Brain microvascular endothelial cell (primary cell): Measurements from ENCODE around the gene UNC119.

Experiments used
- DNase-seq: peaks from one replicate; pipeline ENCODE4 v3.0.0-alpha.2; 2020
- H3K27ac ChIP-seq: fragments of 250-450 bp; sonication (Bioruptor Pico); 2 replicates; pipeline ENCODE4 v1.5.1; 2020; ENCODE audit warnings: mild to moderate bottlenecking, moderate library complexity
- H3K27me3 ChIP-seq: fragments of 250-450 bp; sonication (Bioruptor Pico); replicated peaks from 2 replicates; pipeline ENCODE4 v1.5.1; 2020; ENCODE audit warnings: mild to moderate bottlenecking
- H3K36me3 ChIP-seq: fragments of 250-450 bp; sonication (Bioruptor Pico); replicated peaks from 2 replicates; pipeline ENCODE4 v1.5.1; 2020; ENCODE audit warnings: mild to moderate bottlenecking
- H3K4me3 ChIP-seq: 2 replicates; pipeline ENCODE4 v1.5.1; 2011; ENCODE audit warnings: low read depth, mild to moderate bottlenecking, control low read depth, low read length, moderate library complexity
- CTCF ChIP-seq: IDR thresholded peaks from 2 replicates; pipeline ENCODE4 v1.5.1; 2011; ENCODE audit warnings: low read depth, mild to moderate bottlenecking, moderate library complexity, low read length, control low read depth, inconsistent platforms; ENCODE audit errors: missing control alignments
- in situ Hi-C: cut with HindIII; loops from 2 replicates; pipeline ENCODE4 v1.10.0; 2017; ENCODE audit warnings: low sequenced_read_pairs, low pct_ligation_motif_present

Gene UNC119

GRCh38 chr17:28505986-28506665 lies 46.3 kb downstream of the UNC119 start, which contains the start of gene FOXN1:
FOXN1 (plus strand) TSS chr17:28506348; CDS start chr17:28523970, 17,622 bp downstream.
- no peak for TF ChIP-seq CTCF
- no peaks in the 10 kb centered on the region for H3K36me3 ChIP-seq
- DNase-seq: no peak
- no peak within 1 kb of the TSS for H3K27ac ChIP-seq
- H3K4me3 ChIP-seq: no peak within 1 kb of the TSS
- peaks cover 30% of the 10 kb centered on the region for H3K27me3 ChIP-seq
- in situ Hi-C loops: no loop called here

GRCh38 chr17:28503420-28503819 lies 49.0 kb downstream of the UNC119 start:
- Histone ChIP-seq H3K27me3 (peaks cover 24% of the 10 kb centered on the region), H3K27ac (no peak overlapping the region), H3K4me3 (no peak overlapping the region), H3K36me3 (no peaks in the 10 kb centered on the region)
- in situ Hi-C loops: no loop called here
- TF ChIP-seq CTCF: no peak
- DNase-seq: no peak

GRCh38 chr17:28501421-28502284 lies 50.8 kb downstream of the UNC119 start:
- in situ Hi-C loops: no loop called here
- TF ChIP-seq CTCF: no peak
- peaks cover 10% of the 10 kb centered on the region for H3K27me3 ChIP-seq
- no peak overlapping the region for H3K4me3 ChIP-seq
- H3K27ac ChIP-seq: no peak overlapping the region
- DNase-seq: no peak
- no peaks in the 10 kb centered on the region for H3K36me3 ChIP-seq

- no peak for DNase-seq
- Histone ChIP-seq H3K4me3 (no peak overlapping the region), H3K36me3 (no peaks in the 10 kb centered on the region), H3K27me3 (peaks cover 10% of the 10 kb centered on the region), H3K27ac (no peak overlapping the region)
- in situ Hi-C loops: no loop called here
- TF ChIP-seq CTCF: no peak
Observed at GRCh38 chr17:28500712-28501379, 51.6 kb downstream of the UNC119 start.

GRCh38 chr17:28499684-28500357 lies 52.6 kb downstream of the UNC119 start:
- Histone ChIP-seq H3K36me3 (no peaks in the 10 kb centered on the region), H3K27me3 (peaks cover 5% of the 10 kb centered on the region), H3K4me3 (no peak overlapping the region), H3K27ac (no peak overlapping the region)
- no peak for TF ChIP-seq CTCF
- no peak for DNase-seq
- in situ Hi-C loops: no loop called here
